ENCODE results near the gene ABCC10. TPM values are rescaled to one million over a fixed set of nuclear protein-coding genes. Genes with fewer than 3 reads are reported as not detected.
A peak's percentile ranks its signal among the peaks of the same experiment; 100 is the strongest.

Gene ABCC10
- total RNA-seq, 1 experiment from 2014 or later = 25.5 TPM

- Mint-ChIP-seq H3K27me3 (ENCODE audit: low read depth) (no peaks in the 10 kb centered on the region), H3K27ac (no peak overlapping the region), H3K4me1 (no peaks in the 10 kb centered on the region), H3K36me3 (no peaks in the 10 kb centered on the region), H3K9me3 (no peaks in the 10 kb centered on the region), H3K4me3 (no peak overlapping the region)
- ATAC-seq (no peak), DNase-seq (ENCODE audit: low spot score) (no peak)
- ChIA-PET CTCF (interaction anchor here (2.2 kb wide), 1 partner anchor 62 kb away, joined by 7 read pairs; no protein-coding TSS in a partner anchor), POLR2A (no interaction called here)
- no peak for TF ChIP-seq TCF7 (CRISPR knock-in tag; IDR thresholded peaks at IDR 0.05; ENCODE audit: low read depth)
- TF ChIP-seq TEAD4 (CRISPR knock-in tag; IDR thresholded peaks at IDR 0.05) = no peak
- TF ChIP-seq, protein P1, sequence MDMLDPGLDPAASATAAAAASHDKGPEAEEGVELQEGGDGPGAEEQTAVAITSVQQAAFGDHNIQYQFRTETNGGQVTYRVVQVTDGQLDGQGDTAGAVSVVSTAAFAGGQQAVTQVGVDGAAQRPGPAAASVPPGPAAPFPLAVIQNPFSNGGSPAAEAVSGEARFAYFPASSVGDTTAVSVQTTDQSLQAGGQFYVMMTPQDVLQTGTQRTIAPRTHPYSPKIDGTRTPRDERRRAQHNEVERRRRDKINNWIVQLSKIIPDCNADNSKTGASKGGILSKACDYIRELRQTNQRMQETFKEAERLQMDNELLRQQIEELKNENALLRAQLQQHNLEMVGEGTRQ (CRISPR knock-in tag; IDR thresholded peaks at IDR 0.05) = no peak
- TF ChIP-seq JAZF1 (CRISPR knock-in tag; IDR thresholded peaks at IDR 0.05) = no peak
Observed at GRCh38 chr6:43434001-43434840, 6.9 kb downstream of the ABCC10 start.

GRCh38 chr6:43434943-43435342 lies 7.6 kb downstream of the ABCC10 start:
- no peak overlapping the region for H3K27ac Mint-ChIP-seq
- H3K27me3 Mint-ChIP-seq (ENCODE audit: low read depth) = no peaks in the 10 kb centered on the region
- no peak for ATAC-seq
- CTCF ChIA-PET = interaction anchor here (2.2 kb wide), 1 partner anchor 61 kb away, joined by 7 read pairs; no protein-coding TSS in a partner anchor
- DNase-seq (ENCODE audit: low spot score) = no peak
- H3K4me3 Mint-ChIP-seq = no peak overlapping the region
- POLR2A ChIA-PET = no interaction called here
- H3K4me1 Mint-ChIP-seq = no peaks in the 10 kb centered on the region
- no peaks in the 10 kb centered on the region for H3K36me3 Mint-ChIP-seq
- TF ChIP-seq GABPB1 (CRISPR knock-in tag; IDR thresholded peaks at IDR 0.05) (peak; percentile 80), NFATC4 (CRISPR knock-in tag; IDR thresholded peaks at IDR 0.05) (no peak)
- H3K9me3 Mint-ChIP-seq = no peaks in the 10 kb centered on the region

DNA sequence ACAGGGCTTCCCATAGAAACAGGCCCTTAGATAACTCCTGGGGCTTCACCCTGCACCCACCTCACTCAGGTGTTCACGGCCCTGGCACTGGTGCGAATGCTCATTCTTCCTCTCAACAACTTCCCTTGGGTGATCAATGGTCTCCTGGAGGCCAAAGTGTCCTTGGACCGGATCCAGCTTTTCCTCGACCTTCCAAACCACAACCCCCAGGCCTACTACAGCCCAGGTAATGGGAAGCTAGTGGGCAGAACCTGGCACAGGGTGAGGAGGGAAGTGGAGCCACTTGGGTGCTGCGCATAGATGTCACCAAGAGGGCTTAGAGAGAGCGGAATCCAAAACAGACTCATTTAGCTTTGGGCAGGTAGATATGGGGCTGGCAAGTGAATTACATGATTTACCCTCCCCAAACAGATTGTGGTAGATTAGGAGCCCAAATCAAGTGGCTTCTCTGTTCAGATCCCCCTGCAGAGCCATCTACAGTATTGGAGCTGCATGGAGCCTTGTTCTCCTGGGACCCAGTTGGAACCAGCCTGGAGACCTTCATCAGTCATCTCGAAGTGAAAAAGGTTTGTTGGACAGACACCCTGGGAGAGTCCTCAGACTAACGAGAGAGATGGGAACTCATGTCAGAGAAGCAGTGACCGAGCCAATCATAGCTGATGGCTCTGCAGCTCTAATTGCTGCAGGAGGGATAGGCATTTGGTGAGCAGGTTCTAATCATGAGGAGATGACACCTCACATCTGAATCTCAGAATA lies 8.5 kb downstream of the ABCC10 start:
- TF ChIP-seq KAT7 (CRISPR knock-in tag; IDR thresholded peaks at IDR 0.05; ENCODE audit: borderline replicate concordance) = no peak
- TF ChIP-seq SMAD4 (CRISPR knock-in tag; IDR thresholded peaks at IDR 0.05) = no peak
- TF ChIP-seq, protein P2, sequence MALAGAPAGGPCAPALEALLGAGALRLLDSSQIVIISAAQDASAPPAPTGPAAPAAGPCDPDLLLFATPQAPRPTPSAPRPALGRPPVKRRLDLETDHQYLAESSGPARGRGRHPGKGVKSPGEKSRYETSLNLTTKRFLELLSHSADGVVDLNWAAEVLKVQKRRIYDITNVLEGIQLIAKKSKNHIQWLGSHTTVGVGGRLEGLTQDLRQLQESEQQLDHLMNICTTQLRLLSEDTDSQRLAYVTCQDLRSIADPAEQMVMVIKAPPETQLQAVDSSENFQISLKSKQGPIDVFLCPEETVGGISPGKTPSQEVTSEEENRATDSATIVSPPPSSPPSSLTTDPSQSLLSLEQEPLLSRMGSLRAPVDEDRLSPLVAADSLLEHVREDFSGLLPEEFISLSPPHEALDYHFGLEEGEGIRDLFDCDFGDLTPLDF (CRISPR knock-in tag; IDR thresholded peaks at IDR 0.05) = no peak
- no peak for TF ChIP-seq MYBL2 (CRISPR knock-in tag; IDR thresholded peaks at IDR 0.05)
- no peak for TF ChIP-seq ZBTB21 (CRISPR knock-in tag; IDR thresholded peaks at IDR 0.05; ENCODE audit: borderline replicate concordance)
- TF ChIP-seq GTF2I (CRISPR knock-in tag; conservative IDR thresholded peaks at IDR 0.05) = no peak
- TF ChIP-seq, protein P3, sequence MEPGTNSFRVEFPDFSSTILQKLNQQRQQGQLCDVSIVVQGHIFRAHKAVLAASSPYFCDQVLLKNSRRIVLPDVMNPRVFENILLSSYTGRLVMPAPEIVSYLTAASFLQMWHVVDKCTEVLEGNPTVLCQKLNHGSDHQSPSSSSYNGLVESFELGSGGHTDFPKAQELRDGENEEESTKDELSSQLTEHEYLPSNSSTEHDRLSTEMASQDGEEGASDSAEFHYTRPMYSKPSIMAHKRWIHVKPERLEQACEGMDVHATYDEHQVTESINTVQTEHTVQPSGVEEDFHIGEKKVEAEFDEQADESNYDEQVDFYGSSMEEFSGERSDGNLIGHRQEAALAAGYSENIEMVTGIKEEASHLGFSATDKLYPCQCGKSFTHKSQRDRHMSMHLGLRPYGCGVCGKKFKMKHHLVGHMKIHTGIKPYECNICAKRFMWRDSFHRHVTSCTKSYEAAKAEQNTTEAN (CRISPR knock-in tag; IDR thresholded peaks at IDR 0.05) = no peak
- Mint-ChIP-seq H3K4me1 (no peaks in the 10 kb centered on the region), H3K27me3 (ENCODE audit: low read depth) (no peaks in the 10 kb centered on the region), H3K27ac (no peak overlapping the region), H3K36me3 (peaks cover 2% of the 10 kb centered on the region; the same call in 1 of the 2 replicates), H3K9me3 (no peaks in the 10 kb centered on the region), H3K4me3 (no peak overlapping the region)
- DNase-seq (ENCODE audit: low spot score) (no peak), ATAC-seq (no peak)
- ChIA-PET CTCF (interaction anchor here (1.1 kb wide), 1 partner anchor 60 kb away, joined by 3 read pairs; no protein-coding TSS in a partner anchor), POLR2A (no interaction called here)
